ENCODE measurements around the gene STAU1. TPM values are rescaled to one million over a fixed set of nuclear protein-coding genes. Genes with fewer than 3 reads are reported as not detected.

STAU1 gene
- total and polyA plus RNA-seq, 2 experiments from 2014 or later: 62.6 to 70.1 TPM

DNA sequence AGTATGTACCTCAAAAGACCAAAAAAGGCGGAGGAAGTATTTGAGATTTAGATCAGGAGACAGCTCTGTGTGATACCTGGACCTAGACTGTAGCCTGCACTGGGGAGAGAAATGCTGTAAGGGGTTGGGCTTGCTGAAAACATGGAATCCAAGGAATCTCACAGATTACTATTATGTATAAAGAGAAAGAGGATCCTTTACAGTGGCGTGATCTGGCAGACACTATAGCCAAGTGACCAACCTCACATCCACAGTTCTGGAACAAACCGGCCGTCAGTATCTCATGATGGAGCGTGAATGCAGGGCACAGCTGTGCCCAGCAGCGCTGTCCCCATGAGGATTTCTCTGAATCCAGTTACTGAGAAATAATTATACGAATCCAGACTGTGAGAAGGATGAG, 43.3 kb upstream of the STAU1 start:
- Histone ChIP-seq H3K36me3 (peaks cover 32% of the 10 kb centered on the region), H3K9me3 (ENCODE audit: low read depth) (no peaks in the 10 kb centered on the region), H3K27me3 (no peaks in the 10 kb centered on the region), H3K27ac (no peak overlapping the region), H3K4me3 (no peak overlapping the region), H3K4me1 (ENCODE audit: low read depth) (no peaks in the 10 kb centered on the region)
- no peak for DNase-seq (ENCODE audit: low read depth in 1 of 2, low spot score in 1 of 2)
- TF ChIP-seq, protein P1, sequence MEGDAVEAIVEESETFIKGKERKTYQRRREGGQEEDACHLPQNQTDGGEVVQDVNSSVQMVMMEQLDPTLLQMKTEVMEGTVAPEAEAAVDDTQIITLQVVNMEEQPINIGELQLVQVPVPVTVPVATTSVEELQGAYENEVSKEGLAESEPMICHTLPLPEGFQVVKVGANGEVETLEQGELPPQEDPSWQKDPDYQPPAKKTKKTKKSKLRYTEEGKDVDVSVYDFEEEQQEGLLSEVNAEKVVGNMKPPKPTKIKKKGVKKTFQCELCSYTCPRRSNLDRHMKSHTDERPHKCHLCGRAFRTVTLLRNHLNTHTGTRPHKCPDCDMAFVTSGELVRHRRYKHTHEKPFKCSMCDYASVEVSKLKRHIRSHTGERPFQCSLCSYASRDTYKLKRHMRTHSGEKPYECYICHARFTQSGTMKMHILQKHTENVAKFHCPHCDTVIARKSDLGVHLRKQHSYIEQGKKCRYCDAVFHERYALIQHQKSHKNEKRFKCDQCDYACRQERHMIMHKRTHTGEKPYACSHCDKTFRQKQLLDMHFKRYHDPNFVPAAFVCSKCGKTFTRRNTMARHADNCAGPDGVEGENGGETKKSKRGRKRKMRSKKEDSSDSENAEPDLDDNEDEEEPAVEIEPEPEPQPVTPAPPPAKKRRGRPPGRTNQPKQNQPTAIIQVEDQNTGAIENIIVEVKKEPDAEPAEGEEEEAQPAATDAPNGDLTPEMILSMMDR (IDR thresholded peaks at IDR 0.05; ENCODE audit: low read depth, low read length): no peak

DNA sequence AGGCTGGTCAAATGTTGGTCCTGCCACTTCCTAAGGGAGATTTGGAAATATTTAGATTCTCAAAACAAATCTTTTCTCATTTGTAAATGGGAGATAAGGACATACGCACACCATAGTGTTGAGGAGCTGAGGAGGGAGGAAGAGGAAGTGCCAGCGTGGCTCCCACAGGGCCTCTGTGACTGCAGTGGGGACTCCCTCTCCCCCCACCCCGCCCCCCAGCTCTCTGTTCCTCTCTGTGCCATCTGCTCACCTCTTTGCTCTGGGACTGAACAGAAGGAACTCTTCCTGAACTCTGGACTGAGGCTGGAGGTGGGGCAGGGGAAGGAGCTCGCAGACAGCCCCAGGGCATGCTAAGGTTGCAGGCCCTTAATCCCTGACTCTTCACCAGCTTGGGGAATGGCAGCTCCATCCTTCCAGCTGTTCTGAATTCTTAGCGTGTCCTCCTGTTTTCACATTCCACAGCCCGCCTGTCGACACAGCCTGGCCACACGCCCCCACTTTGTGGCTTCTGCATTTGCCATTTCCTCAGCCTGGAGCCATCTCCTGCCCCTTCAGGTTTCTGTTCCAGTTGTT, 42.5 kb upstream of the STAU1 start:
- Histone ChIP-seq H3K4me1 (ENCODE audit: low read depth) (no peaks in the 10 kb centered on the region), H3K27ac (no peak overlapping the region), H3K9me3 (ENCODE audit: low read depth) (no peaks in the 10 kb centered on the region), H3K27me3 (no peaks in the 10 kb centered on the region), H3K36me3 (peaks cover 28% of the 10 kb centered on the region), H3K4me3 (no peak overlapping the region)
- TF ChIP-seq, protein P1 (IDR thresholded peaks at IDR 0.05; ENCODE audit: low read depth, low read length): no peak
- peak in 1 of 2 donors; percentile 48 for DNase-seq (ENCODE audit: low read depth in 1 of 2, low spot score in 1 of 2)

DNA sequence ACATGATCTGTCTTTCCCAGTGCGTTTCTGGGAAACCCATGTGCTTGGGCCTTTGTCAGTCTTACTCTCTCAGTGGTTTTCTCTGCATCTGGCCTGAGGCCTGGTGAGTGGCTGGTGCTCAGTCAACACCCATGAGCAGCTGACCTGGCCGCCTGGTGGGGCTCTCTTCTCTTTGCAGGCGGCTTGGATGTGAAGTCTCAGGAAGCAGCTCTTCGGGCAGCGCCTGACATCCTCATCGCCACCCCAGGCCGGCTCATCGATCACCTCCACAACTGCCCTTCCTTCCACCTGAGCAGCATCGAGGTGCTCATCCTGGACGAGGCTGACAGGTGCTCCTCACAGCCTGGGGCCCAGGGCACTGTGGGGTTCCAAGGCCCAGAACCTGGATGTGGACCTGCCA, 41.9 kb upstream of the STAU1 start:
- Histone ChIP-seq H3K27ac (no peak overlapping the region), H3K9me3 (ENCODE audit: low read depth) (no peaks in the 10 kb centered on the region), H3K4me3 (no peak overlapping the region), H3K4me1 (ENCODE audit: low read depth) (no peaks in the 10 kb centered on the region), H3K27me3 (no peaks in the 10 kb centered on the region), H3K36me3 (peaks cover 28% of the 10 kb centered on the region)
- TF ChIP-seq, protein P1 (IDR thresholded peaks at IDR 0.05; ENCODE audit: low read depth, low read length): no peak
- no peak for DNase-seq (ENCODE audit: low read depth in 1 of 2, low spot score in 1 of 2)

DNA sequence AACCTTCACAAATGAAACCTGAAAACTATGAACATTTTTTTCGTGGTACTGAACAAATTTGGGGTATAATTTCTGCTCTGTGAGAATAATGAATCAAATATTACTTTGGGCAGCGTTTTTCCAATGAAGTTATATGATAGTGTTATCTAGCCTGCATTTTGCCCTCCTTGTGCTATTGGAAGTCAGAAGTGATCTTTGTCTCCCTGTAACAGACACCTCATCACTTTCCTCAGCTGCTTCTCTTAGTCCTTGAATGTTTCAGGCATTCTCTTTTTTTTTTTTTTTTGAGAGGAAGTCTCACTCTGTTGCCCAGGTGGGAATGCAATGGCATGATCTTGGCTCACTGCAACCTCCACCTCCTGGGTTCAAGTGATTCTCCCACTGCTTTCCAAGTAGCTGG, 41.2 kb upstream of the STAU1 start:
- H3K36me3 ChIP-seq: peaks cover 29% of the 10 kb centered on the region
- no peak overlapping the region for H3K4me3 ChIP-seq
- H3K27ac ChIP-seq: no peak overlapping the region
- no peaks in the 10 kb centered on the region for H3K27me3 ChIP-seq
- no peak for DNase-seq (ENCODE audit: low read depth in 1 of 2, low spot score in 1 of 2)
- no peaks in the 10 kb centered on the region for H3K4me1 ChIP-seq (ENCODE audit: low read depth)
- H3K9me3 ChIP-seq (ENCODE audit: low read depth): no peaks in the 10 kb centered on the region
- TF ChIP-seq, protein P1 (IDR thresholded peaks at IDR 0.05; ENCODE audit: low read depth, low read length): no peak

DNA sequence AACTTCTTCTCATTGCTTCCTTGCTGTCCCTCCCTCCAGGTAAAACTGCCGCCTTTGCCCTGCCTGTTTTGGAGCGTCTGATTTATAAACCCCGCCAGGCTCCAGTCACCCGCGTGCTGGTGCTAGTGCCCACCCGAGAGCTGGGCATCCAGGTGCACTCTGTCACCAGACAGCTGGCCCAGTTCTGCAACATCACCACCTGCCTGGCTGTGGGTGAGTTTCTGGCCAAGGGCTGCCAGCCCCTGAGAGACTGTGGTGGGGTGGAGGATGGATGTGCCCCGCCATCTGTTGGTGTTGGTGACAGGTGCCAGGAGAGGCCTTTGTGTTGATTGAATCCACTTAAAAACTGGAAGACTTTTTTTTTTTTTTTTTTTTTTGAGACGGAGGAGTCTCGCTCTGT, 40.5 kb upstream of the STAU1 start:
- H3K4me1 ChIP-seq (ENCODE audit: low read depth): no peaks in the 10 kb centered on the region
- H3K27me3 ChIP-seq: no peaks in the 10 kb centered on the region
- H3K4me3 ChIP-seq: no peak overlapping the region
- H3K36me3 ChIP-seq: peaks cover 33% of the 10 kb centered on the region
- no peak for DNase-seq (ENCODE audit: low read depth in 1 of 2, low spot score in 1 of 2)
- H3K27ac ChIP-seq: no peak overlapping the region
- TF ChIP-seq, protein P1 (IDR thresholded peaks at IDR 0.05; ENCODE audit: low read depth, low read length): no peak
- H3K9me3 ChIP-seq (ENCODE audit: low read depth): no peaks in the 10 kb centered on the region

Data from cardiac muscle cell (in vitro differentiated cells and primary cell).